ENCODE data around the gene ATE1.

GRCh38 chr10:121751191-121751760, 176.6 kb downstream of the ATE1 start:
- TF ChIP-seq POLR2AphosphoS5 (IDR thresholded peaks at IDR 0.05) (no peak), CTCF (IDR thresholded peaks at IDR 0.05) (no peak), EP300 (IDR thresholded peaks at IDR 0.05) (no peak)

All from sigmoid colon (tissue), 4 donors.